Naive thymus-derived CD4-positive, alpha-beta T cell (primary cell): ENCODE data around the gene POU6F1. TPM values are rescaled to one million over a fixed set of nuclear protein-coding genes. Genes with fewer than 3 reads are reported as not detected.

Experiments used
- ATAC-seq: fragments of 150-1000 bp; cut with Tn5 transposase; 2 replicates; pipeline ENCODE4 v1.10.0; 2021; ENCODE audit warnings: mild to moderate bottlenecking, moderate library complexity
- CTCF ChIA-PET: fragments of 350-600 bp; sonication (Branson Sonifier 250); formaldehyde crosslinking; loops from one replicate; lab custom pipeline; 2021; ENCODE audit warnings: antibody characterized with exemption; lab: Charles Lee
- POLR2A ChIA-PET: fragments of 350-600 bp; sonication (Branson Sonifier 250); formaldehyde crosslinking; loops from one replicate; lab custom pipeline; 2021; ENCODE audit warnings: antibody characterized with exemption, inconsistent platforms; lab: Charles Lee
- DNase-seq, 9 donors: peaks; one replicate each; pipeline versions ENCODE4 v3.0.0 to v3.0.0-alpha.2; 2020 to 2022; ENCODE audit warnings: mixed read lengths in 1 of 9
- H3K27ac ChIP-seq: one replicate; pipeline ENCODE4 v1.7.0; 2013; ENCODE audit warnings: mild to moderate bottlenecking, low read depth, low read length, moderate library complexity
- H3K27me3 ChIP-seq, 2 donors: one replicate each; pipeline ENCODE4 v1.7.0; 2013; ENCODE audit warnings: low read length in 2 of 2, mild to moderate bottlenecking in 2 of 2, moderate library complexity in 2 of 2; ENCODE audit not compliant: control insufficient read depth in 2 of 2, insufficient read depth in 2 of 2
- H3K36me3 ChIP-seq, 3 experiments: 1 replicate in 2 of 3; 2 replicates in 1 of 3; pipeline ENCODE4 v1.7.0; 2013; ENCODE audit warnings: low read length in 3 of 3, mild to moderate bottlenecking in 3 of 3, moderate library complexity in 1 of 3; ENCODE audit not compliant: insufficient read depth in 3 of 3, control insufficient read depth in 2 of 3
- H3K4me1 ChIP-seq, 2 donors: one replicate each; pipeline ENCODE4 v1.7.0; 2013; ENCODE audit warnings: low read length in 2 of 2, mild to moderate bottlenecking in 2 of 2, moderate library complexity in 1 of 2; ENCODE audit not compliant: control insufficient read depth in 2 of 2, insufficient read depth in 2 of 2
- H3K4me3 ChIP-seq: 2 replicates; pipeline ENCODE4 v1.7.0; 2013; ENCODE audit warnings: mild to moderate bottlenecking, low read length
- H3K9me3 ChIP-seq, 3 experiments: 1 replicate in 2 of 3; 2 replicates in 1 of 3; pipeline ENCODE4 v1.7.0; 2013; ENCODE audit warnings: low read length in 3 of 3; ENCODE audit not compliant: control insufficient read depth in 2 of 3
- H3K27ac Mint-ChIP-seq, 9 donors: one replicate each; pipeline ENCODE4 v1.8.0; 2020 to 2022; ENCODE audit warnings: mixed read lengths in 9 of 9, mild to moderate bottlenecking in 8 of 9, moderate library complexity in 5 of 9, inconsistent platforms in 2 of 9
- H3K27me3 Mint-ChIP-seq, 5 donors: one replicate each; pipeline ENCODE4 v1.8.0; 2021 to 2022; ENCODE audit warnings: mixed read lengths in 5 of 5, mild to moderate bottlenecking in 1 of 5
- H3K36me3 Mint-ChIP-seq, 5 donors: one replicate each; pipeline ENCODE4 v1.8.0; 2020 to 2022; ENCODE audit warnings: mixed read lengths in 5 of 5, mild to moderate bottlenecking in 3 of 5, inconsistent platforms in 1 of 5
- H3K4me1 Mint-ChIP-seq, 7 donors: one replicate each; pipeline ENCODE4 v1.8.0; 2020 to 2022; ENCODE audit warnings: mixed read lengths in 7 of 7, mild to moderate bottlenecking in 3 of 7, inconsistent platforms in 1 of 7
- H3K4me3 Mint-ChIP-seq, 10 donors: one replicate each; pipeline ENCODE4 v1.8.0; 2020 to 2022; ENCODE audit warnings: mild to moderate bottlenecking in 10 of 10, mixed read lengths in 10 of 10, moderate library complexity in 6 of 10, inconsistent platforms in 2 of 10
- H3K9me3 Mint-ChIP-seq, 11 donors: one replicate each; pipeline ENCODE4 v1.8.0; 2020 to 2022; ENCODE audit warnings: mixed read lengths in 11 of 11, mild to moderate bottlenecking in 4 of 11, inconsistent platforms in 1 of 11, moderate library complexity in 1 of 11
- intact Hi-C, 2 donors: fragments of 100-400 bp; cut with micrococcal nuclease; formaldehyde crosslinking; loops; one replicate each; pipeline ENCODE4 v1.15.1; 2023
- polyA plus RNA-seq, 2 donors: library from polyadenylated mRNA; unstranded; fragments of 300-500 nt; fragmentation: Illumina TruSeq; gene quantifications; one replicate each; pipeline ENCODE4 v1.2.3, GENCODE V29; 2021
- total RNA-seq, 6 experiments: library from RNA in 5 of 6; stranded (reverse) in 5 of 6; gene quantifications; 1 replicate in 5 of 6; 2 replicates in 1 of 6; pipeline ENCODE4 v1.2.3 and lab custom pipeline; 2021 to 2026

POU6F1 gene
- total and polyA plus RNA-seq, 7 experiments from 2014 or later, result 1.8 to 85.5 (median 27.6) TPM

GRCh38 chr12:51200806-51201205, 17.1 kb downstream of the POU6F1 start:
- no peaks in the 10 kb centered on the region for H3K9me3 Mint-ChIP-seq
- H3K27ac Mint-ChIP-seq, result peak overlapping the region in 7 of 9 donors; percentile 23 to 81 (median 57)
- Histone ChIP-seq H3K9me3 (no peaks in the 10 kb centered on the region), H3K27me3 (no peaks in the 10 kb centered on the region), H3K4me1 (peaks cover 0 to 12% of the 10 kb centered on the region in 2 donors), H3K27ac (no peak overlapping the region), H3K4me3 (no peak overlapping the region), H3K36me3 (peaks cover 0 to 21% (median 3%) of the 10 kb centered on the region in 3 experiments)
- H3K4me3 Mint-ChIP-seq, result no peak overlapping the region
- CTCF ChIA-PET, result no interaction called here
- peaks cover 0 to 36% (median 13%) of the 10 kb centered on the region in 7 donors for H3K4me1 Mint-ChIP-seq
- ATAC-seq, result no peak
- peaks cover 0 to 15% (median 0%) of the 10 kb centered on the region in 5 donors for H3K36me3 Mint-ChIP-seq
- no peaks in the 10 kb centered on the region for H3K27me3 Mint-ChIP-seq
- POLR2A ChIA-PET, result interaction anchor here (1.3 kb wide), 1 partner anchor 16 kb away, joined by 4 read pairs; the partner anchor contains the start of gene POU6F1
- intact Hi-C loops, result loop anchor here in 1 of 2 donors (5.0 kb wide), 1 partner anchor 36 kb away; the partner anchor contains the start of gene DAZAP2
- DNase-seq, result no peak

- H3K27me3 ChIP-seq, result no peaks in the 10 kb centered on the region
- peaks cover 0 to 21% (median 4%) of the 10 kb centered on the region in 3 experiments for H3K36me3 ChIP-seq
- no peaks in the 10 kb centered on the region for H3K9me3 ChIP-seq
- ATAC-seq (no peak), DNase-seq (no peak)
- H3K36me3 Mint-ChIP-seq, result peaks cover 0 to 14% (median 0%) of the 10 kb centered on the region in 5 donors
- ChIA-PET POLR2A (interaction anchor here (0.7 kb wide), 1 partner anchor 13 kb away, joined by 3 read pairs; no protein-coding TSS in a partner anchor), CTCF (no interaction called here)
- H3K4me3 Mint-ChIP-seq, result no peak overlapping the region
- H3K27ac Mint-ChIP-seq, result peak overlapping the region in 6 of 9 donors; percentile 43 to 63 (median 54)
- H3K9me3 Mint-ChIP-seq, result no peaks in the 10 kb centered on the region
- no peak overlapping the region for H3K4me3 ChIP-seq
- H3K4me1 ChIP-seq, result peaks cover 0 to 12% of the 10 kb centered on the region in 2 donors
- H3K27me3 Mint-ChIP-seq, result no peaks in the 10 kb centered on the region
- peaks cover 0 to 32% (median 13%) of the 10 kb centered on the region in 7 donors for H3K4me1 Mint-ChIP-seq
- intact Hi-C loops, result loop anchor here in 1 of 2 donors (5.0 kb wide), 1 partner anchor 37 kb away; the partner anchor contains the start of gene DAZAP2
- peak overlapping the region; percentile 4 for H3K27ac ChIP-seq
Observed at GRCh38 chr12:51200156-51200555, 17.7 kb downstream of the POU6F1 start.

DNA sequence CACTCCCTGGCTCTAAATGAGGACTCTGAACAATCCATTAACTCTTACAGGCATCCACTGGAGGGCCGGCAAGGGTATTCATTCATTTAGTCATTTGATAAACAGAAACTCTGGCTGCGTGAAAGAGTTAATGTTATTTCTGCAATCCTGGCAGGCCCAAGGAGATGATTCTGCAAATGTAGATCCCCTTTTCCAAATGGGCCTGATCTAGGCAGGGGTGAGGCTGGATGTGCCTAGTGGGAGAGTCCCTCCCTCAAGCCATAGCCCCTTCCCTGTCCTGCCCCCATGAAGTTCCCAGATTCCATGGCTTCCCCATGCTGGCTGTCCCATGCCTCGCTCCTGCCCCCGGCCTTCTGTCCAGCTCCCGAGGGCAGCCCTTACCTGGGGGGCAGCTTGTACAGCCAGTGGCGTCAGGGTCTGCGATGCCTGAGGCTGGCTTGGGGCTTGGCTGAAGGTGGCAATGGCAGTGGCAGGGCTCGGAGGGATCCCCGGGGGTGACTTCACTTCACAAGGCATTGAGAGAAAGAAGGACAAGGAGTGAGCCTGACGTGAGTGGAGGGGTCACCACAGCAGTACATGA, 18.4 kb downstream of the POU6F1 start:
- H3K9me3 ChIP-seq, result no peaks in the 10 kb centered on the region
- H3K36me3 ChIP-seq, result peaks cover 0 to 21% (median 6%) of the 10 kb centered on the region in 3 experiments
- peak; percentile 38 for ATAC-seq
- ChIA-PET CTCF (no interaction called here), POLR2A (interaction anchor here (0.5 to 0.7 kb wide), 2 partner anchors 12 to 48 kb away, joined by 3 read pairs; no protein-coding TSS in a partner anchor)
- peaks cover 0 to 12% of the 10 kb centered on the region in 2 donors for H3K4me1 ChIP-seq
- peak overlapping the region in 3 of 9 donors; percentile 51 to 63 (median 57) for H3K27ac Mint-ChIP-seq
- H3K4me3 Mint-ChIP-seq, result no peak overlapping the region
- no peak for DNase-seq
- H3K27me3 ChIP-seq, result no peaks in the 10 kb centered on the region
- H3K27me3 Mint-ChIP-seq, result no peaks in the 10 kb centered on the region
- H3K36me3 Mint-ChIP-seq, result peaks cover 0 to 15% (median 0%) of the 10 kb centered on the region in 5 donors
- H3K4me1 Mint-ChIP-seq, result peaks cover 0 to 32% (median 13%) of the 10 kb centered on the region in 7 donors
- no peaks in the 10 kb centered on the region for H3K9me3 Mint-ChIP-seq
- no peak overlapping the region for H3K27ac ChIP-seq
- intact Hi-C loops, result no loop called here
- H3K4me3 ChIP-seq, result no peak overlapping the region

- intact Hi-C loops, result no loop called here
- peaks cover 0 to 1% (median 0%) of the 10 kb centered on the region in 11 donors for H3K9me3 Mint-ChIP-seq
- H3K27ac Mint-ChIP-seq, result no peak overlapping the region
- peaks cover 0 to 14% (median 0%) of the 10 kb centered on the region in 5 donors for H3K36me3 Mint-ChIP-seq
- H3K27me3 Mint-ChIP-seq, result no peaks in the 10 kb centered on the region
- peaks cover 0 to 30% (median 12%) of the 10 kb centered on the region in 7 donors for H3K4me1 Mint-ChIP-seq
- no peak overlapping the region for H3K4me3 Mint-ChIP-seq
- POLR2A ChIA-PET, result no interaction called here
- Histone ChIP-seq H3K4me1 (peaks cover 0 to 9% of the 10 kb centered on the region in 2 donors), H3K27ac (no peak overlapping the region), H3K9me3 (no peaks in the 10 kb centered on the region), H3K27me3 (no peaks in the 10 kb centered on the region), H3K36me3 (peaks cover 0 to 21% (median 5%) of the 10 kb centered on the region in 3 experiments), H3K4me3 (no peak overlapping the region)
- CTCF ChIA-PET, result no interaction called here
- DNase-seq, result no peak
- no peak for ATAC-seq
Observed at GRCh38 chr12:51198568-51199365, 19.1 kb downstream of the POU6F1 start.

GRCh38 chr12:51197736-51198567, 19.9 kb downstream of the POU6F1 start:
- ATAC-seq, result no peak
- H3K9me3 ChIP-seq, result no peaks in the 10 kb centered on the region
- no peak overlapping the region for H3K27ac ChIP-seq
- H3K4me3 Mint-ChIP-seq, result no peak overlapping the region
- peak overlapping the region in 2 of 9 donors; percentile 14 to 22 for H3K27ac Mint-ChIP-seq
- H3K27me3 Mint-ChIP-seq, result no peaks in the 10 kb centered on the region
- H3K4me1 Mint-ChIP-seq, result peaks cover 0 to 22% (median 4%) of the 10 kb centered on the region in 7 donors
- intact Hi-C loops, result no loop called here
- DNase-seq, result no peak
- peaks cover 0 to 1% (median 0%) of the 10 kb centered on the region in 11 donors for H3K9me3 Mint-ChIP-seq
- ChIA-PET CTCF (no interaction called here), POLR2A (interaction anchor here (0.6 kb wide), 1 partner anchor 109 kb away, joined by 3 read pairs; no protein-coding TSS in a partner anchor)
- H3K36me3 Mint-ChIP-seq, result peaks cover 0 to 8% (median 0%) of the 10 kb centered on the region in 5 donors
- no peak overlapping the region for H3K4me3 ChIP-seq
- H3K27me3 ChIP-seq, result no peaks in the 10 kb centered on the region
- H3K36me3 ChIP-seq, result peaks cover 0 to 23% (median 3%) of the 10 kb centered on the region in 3 experiments
- peaks cover 0 to under 1% of the 10 kb centered on the region in 2 donors for H3K4me1 ChIP-seq

DNA sequence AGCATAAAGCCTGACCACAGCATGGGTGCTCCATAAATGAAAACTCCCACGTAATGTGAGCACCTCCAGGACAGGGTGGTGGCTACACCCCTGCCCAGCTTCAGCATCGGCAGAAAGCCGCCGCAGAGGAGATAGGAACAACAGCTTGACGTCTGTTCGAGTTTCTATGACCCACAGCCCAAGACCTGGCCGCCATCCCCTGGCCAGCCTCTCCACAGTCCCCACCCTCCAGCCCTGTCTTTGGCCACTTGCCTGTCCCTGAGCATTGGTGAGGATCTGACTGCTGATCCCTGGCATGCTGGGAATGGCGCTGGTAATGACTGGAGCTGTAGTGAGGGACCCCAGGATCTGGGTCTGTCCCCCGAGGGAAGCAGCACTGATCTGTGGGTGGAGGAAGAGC, 21.3 kb downstream of the POU6F1 start:
- H3K9me3 Mint-ChIP-seq, result peaks cover 0 to 1% (median 0%) of the 10 kb centered on the region in 11 donors
- ChIA-PET CTCF (no interaction called here), POLR2A (interaction anchor here (0.6 to 0.9 kb wide), 2 partner anchors 10 to 34 kb away, joined by 3 read pairs; no protein-coding TSS in a partner anchor)
- no peak overlapping the region for H3K4me3 Mint-ChIP-seq
- Histone ChIP-seq H3K27me3 (no peaks in the 10 kb centered on the region), H3K4me3 (no peak overlapping the region), H3K27ac (no peak overlapping the region), H3K4me1 (no peaks in the 10 kb centered on the region), H3K9me3 (no peaks in the 10 kb centered on the region), H3K36me3 (peaks cover 0 to 34% (median 3%) of the 10 kb centered on the region in 3 experiments)
- DNase-seq, result no peak
- H3K27ac Mint-ChIP-seq, result no peak overlapping the region
- H3K4me1 Mint-ChIP-seq, result peaks cover 0 to 15% (median 0%) of the 10 kb centered on the region in 7 donors
- H3K27me3 Mint-ChIP-seq, result no peaks in the 10 kb centered on the region
- ATAC-seq, result no peak
- H3K36me3 Mint-ChIP-seq, result peaks cover 0 to 16% (median 0%) of the 10 kb centered on the region in 5 donors
- intact Hi-C loops, result no loop called here
